A549 (cell line): Measurements from ENCODE around the gene INPP4B. TPM values are rescaled to one million over a fixed set of nuclear protein-coding genes. Genes with fewer than 3 reads are reported as not detected.

Source experiments
- ATAC-seq, 2 experiments: fragments of 200-7000 bp in 1 of 2; fragments of >200 bp in 1 of 2; cut with Nextera tagmentation in 1 of 2; cut with Tn5 transposase in 1 of 2; 3 replicates each; pipeline versions ENCODE4 v1.8.0 to v1.9.1; 2018 to 2020; ENCODE audit warnings: mild to moderate bottlenecking in 1 of 2, moderate library complexity in 1 of 2
- CTCF ChIA-PET: fragments of 300-600 bp; sonication (Branson Sonifier 250); formaldehyde crosslinking; extraction: SDS; loops from one replicate; lab custom pipeline; 2021; ENCODE audit warnings: antibody characterized with exemption, inconsistent platforms; lab: Yijun Ruan, JAX
- POLR2A ChIA-PET: fragments of 350-600 bp; formaldehyde crosslinking; extraction: SDS; loops from one replicate; lab custom pipeline; 2021; ENCODE audit warnings: antibody characterized with exemption, inconsistent platforms; lab: Yijun Ruan, JAX
- DNase-seq, 2 experiments: peaks; one replicate each; pipeline versions ENCODE4 v3.0.0 to v3.0.0-alpha.2; 2011 to 2016; ENCODE audit warnings: low read depth in 1 of 2, low spot score in 1 of 2
- FAIRE-seq: peaks from 2 replicates; lab custom pipeline; 2011; peaks lifted over from hg19 to GRCh38; lab: Jason Lieb, UNC
- H3K27ac ChIP-seq, 2 experiments: fragments of >200 bp; sonication (Bioruptor Twin); formaldehyde crosslinking; 3 replicates each; pipeline ENCODE4 v1.5.1; 2016 to 2017
- H3K4me1 ChIP-seq: fragments of >200 bp; sonication (Bioruptor Twin); formaldehyde crosslinking; 3 replicates; pipeline ENCODE4 v1.6.1; 2016
- H3K4me2 ChIP-seq: fragments of >200 bp; sonication (Bioruptor Twin); formaldehyde crosslinking; 3 replicates; pipeline ENCODE4 v1.6.1; 2016
- H3K4me3 ChIP-seq: fragments of >200 bp; sonication (Bioruptor Twin); formaldehyde crosslinking; 3 replicates; pipeline ENCODE4 v1.5.1; 2016
- H3K9me3 ChIP-seq: fragments of >200 bp; sonication (Bioruptor Twin); formaldehyde crosslinking; 3 replicates; pipeline ENCODE4 v1.6.1; 2016
- BHLHE40 ChIP-seq: IDR thresholded peaks from 2 replicates; pipeline ENCODE4 v1.6.1; 2012; ENCODE audit warnings: low read depth, low read length, inconsistent platforms
- CHD2 ChIP-seq: fragments of 150-350 bp; IDR thresholded peaks from 2 replicates; pipeline ENCODE4 v1.6.1; 2014; ENCODE audit warnings: low read length; ENCODE audit not compliant: partially characterized antibody
- EHF ChIP-seq: fragments of 250-450 bp; sonication (Bioruptor Pico); IDR thresholded peaks from 2 replicates; pipeline ENCODE4 v1.5.0; 2020; ENCODE audit warnings: mild to moderate bottlenecking
- EP300 ChIP-seq, 2 experiments: fragments of >200 bp; sonication (Bioruptor Twin); formaldehyde crosslinking; IDR thresholded peaks; 2 replicates in 1 of 2; 3 replicates in 1 of 2; pipeline ENCODE4 v1.6.1; 2016 to 2017
- ESRRA ChIP-seq: fragments of 150-350 bp; IDR thresholded peaks from 2 replicates; pipeline ENCODE4 v1.6.1; 2014; ENCODE audit warnings: mild to moderate bottlenecking, low read length, borderline replicate concordance
- FOXS1 ChIP-seq: fragments of 250-450 bp; sonication (Bioruptor Pico); IDR thresholded peaks from 2 replicates; pipeline ENCODE4 v1.5.0; 2020; ENCODE audit warnings: mild to moderate bottlenecking, moderate library complexity
- HDAC2 ChIP-seq: fragments of 200-600 bp; sonication (generic); IDR thresholded peaks from 2 replicates; pipeline ENCODE4 v1.6.1; 2016
- HOXB5 ChIP-seq: fragments of 250-450 bp; sonication (Bioruptor Pico); IDR thresholded peaks from 2 replicates; pipeline ENCODE4 v1.5.0; 2020; ENCODE audit warnings: mild to moderate bottlenecking, moderate library complexity
- JUNB ChIP-seq: fragments of >200 bp; sonication (Bioruptor Twin); formaldehyde crosslinking; IDR thresholded peaks from 2 replicates; pipeline ENCODE4 v1.6.1; 2016
- MAFK ChIP-seq: fragments of 450-650 bp; IDR thresholded peaks from 2 replicates; pipeline ENCODE4 v1.6.1; 2014; ENCODE audit not compliant: partially characterized antibody
- MAZ ChIP-seq: fragments of 150-350 bp; IDR thresholded peaks from 2 replicates; pipeline ENCODE4 v1.6.1; 2014; ENCODE audit warnings: antibody characterized with exemption, low read depth, low read length, borderline replicate concordance
- NR3C1 ChIP-seq: fragments of >200 bp; sonication (Bioruptor Twin); formaldehyde crosslinking; IDR thresholded peaks from 3 replicates; pipeline ENCODE4 v1.6.1; 2017
- PHF8 ChIP-seq: fragments of 200-600 bp; sonication (generic); IDR thresholded peaks from 2 replicates; pipeline ENCODE4 v1.6.1; 2016; ENCODE audit warnings: low read depth, mild to moderate bottlenecking, antibody characterized with exemption, moderate library complexity, borderline replicate concordance
- POLR2AphosphoS2 ChIP-seq: conservative IDR thresholded peaks from 2 replicates; pipeline ENCODE4 v1.6.1; 2012; ENCODE audit warnings: low read length, improper control_type of control experiment, inconsistent platforms
- RCOR1 ChIP-seq: fragments of 150-350 bp; IDR thresholded peaks from 2 replicates; pipeline ENCODE4 v1.6.1; 2014; ENCODE audit warnings: antibody characterized with exemption, low read length, low read depth
- RNF2 ChIP-seq: fragments of 200-600 bp; sonication (generic); IDR thresholded peaks from 2 replicates; pipeline ENCODE4 v1.6.1; 2016; ENCODE audit warnings: low read depth, mild to moderate bottlenecking, antibody characterized with exemption, moderate library complexity, borderline replicate concordance
- SMC3 ChIP-seq: fragments of >200 bp; sonication (Bioruptor Twin); formaldehyde crosslinking; IDR thresholded peaks from 3 replicates; pipeline ENCODE4 v1.6.1; 2018; ENCODE audit warnings: inconsistent platforms
- TP53 ChIP-seq: fragments of 250-450 bp; sonication (Bioruptor Pico); IDR thresholded peaks from 2 replicates; pipeline ENCODE4 v1.5.0; 2021; ENCODE audit warnings: mild to moderate bottlenecking, moderate library complexity
- ZC3H11A ChIP-seq: fragments of 450-650 bp; IDR thresholded peaks from 2 replicates; pipeline ENCODE4 v1.6.1; 2014; ENCODE audit warnings: antibody characterized with exemption, mild to moderate bottlenecking
- ZNF302 ChIP-seq: fragments of 250-450 bp; sonication (Bioruptor Pico); IDR thresholded peaks from 2 replicates; pipeline ENCODE4 v1.9.0; 2021; ENCODE audit warnings: inconsistent platforms, mild to moderate bottlenecking, moderate library complexity
- WGBS: methylation state at CpG from one replicate; pipeline ENCODE4 v1.1.6; 2017; ENCODE audit errors: missing lambda C conversion rate; 5-methylcytosine and 5-hydroxymethylcytosine counted together
- polyA plus RNA-seq, 4 experiments: library from polyadenylated mRNA; depleted of rRNA in 3 of 4; stranded (reverse); fragments of >200 nt; fragmentation: RNase III in 1 of 4; extraction: RNeasy Plus Mini Kit Qiagen cat#74134 plus additional on column Dnase treatment in 1 of 4; gene quantifications; 2 replicates in 3 of 4; 3 replicates in 1 of 4; pipeline ENCODE4 v1.2.3, GENCODE V29; 2011 to 2017
- TF ChIP-seq, protein P1 (sequence below): fragments of 200-600 bp; sonication (generic); IDR thresholded peaks from 2 replicates; pipeline ENCODE4 v1.6.1; 2016; ENCODE audit warnings: antibody characterized with exemption, mild to moderate bottlenecking, moderate library complexity
- TF ChIP-seq, protein P2 (sequence below): IDR thresholded peaks from 2 replicates; pipeline ENCODE4 v1.6.1; 2012
- TF ChIP-seq, protein P3 (sequence below): fragments of 150-350 bp; IDR thresholded peaks from 2 replicates; pipeline ENCODE4 v1.6.1; 2014; ENCODE audit warnings: low read depth, mild to moderate bottlenecking, low read length
- TF ChIP-seq, protein P4 (sequence below): fragments of >200 bp; sonication (Bioruptor Twin); formaldehyde crosslinking; IDR thresholded peaks from 3 replicates; pipeline ENCODE4 v1.5.1; 2016
- TF ChIP-seq, protein P5 (sequence below): fragments of >200 bp; sonication (Bioruptor Twin); formaldehyde crosslinking; IDR thresholded peaks from 2 replicates; pipeline ENCODE4 v1.6.1; 2016

The INPP4B gene
- polyA plus RNA-seq, 2 of the 4 experiments (the other 2 are of a cell fraction) = 7.2 to 14.9 TPM

DNA sequence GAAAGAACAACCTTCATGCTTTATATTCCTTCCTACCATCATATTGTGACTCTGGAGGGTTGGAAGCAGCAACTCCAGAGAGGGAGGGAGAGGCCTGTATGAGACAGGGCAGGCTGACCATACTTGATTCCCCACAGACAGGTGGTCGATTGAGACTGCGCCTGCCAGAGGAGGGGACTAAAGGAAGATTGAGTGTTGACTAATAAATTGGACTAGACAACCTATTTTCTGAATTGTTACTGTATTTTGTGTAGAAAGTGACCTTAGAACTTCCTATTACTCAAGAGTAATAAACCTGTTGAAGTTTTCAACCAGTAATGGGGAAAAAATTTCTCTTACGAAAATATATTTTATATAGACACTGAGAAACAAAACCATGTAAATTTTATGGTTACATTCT, 301.5 kb downstream of the INPP4B start:
- H3K4me1 ChIP-seq = peaks cover 26% of the 10 kb centered on the region
- TF ChIP-seq, protein P1, sequence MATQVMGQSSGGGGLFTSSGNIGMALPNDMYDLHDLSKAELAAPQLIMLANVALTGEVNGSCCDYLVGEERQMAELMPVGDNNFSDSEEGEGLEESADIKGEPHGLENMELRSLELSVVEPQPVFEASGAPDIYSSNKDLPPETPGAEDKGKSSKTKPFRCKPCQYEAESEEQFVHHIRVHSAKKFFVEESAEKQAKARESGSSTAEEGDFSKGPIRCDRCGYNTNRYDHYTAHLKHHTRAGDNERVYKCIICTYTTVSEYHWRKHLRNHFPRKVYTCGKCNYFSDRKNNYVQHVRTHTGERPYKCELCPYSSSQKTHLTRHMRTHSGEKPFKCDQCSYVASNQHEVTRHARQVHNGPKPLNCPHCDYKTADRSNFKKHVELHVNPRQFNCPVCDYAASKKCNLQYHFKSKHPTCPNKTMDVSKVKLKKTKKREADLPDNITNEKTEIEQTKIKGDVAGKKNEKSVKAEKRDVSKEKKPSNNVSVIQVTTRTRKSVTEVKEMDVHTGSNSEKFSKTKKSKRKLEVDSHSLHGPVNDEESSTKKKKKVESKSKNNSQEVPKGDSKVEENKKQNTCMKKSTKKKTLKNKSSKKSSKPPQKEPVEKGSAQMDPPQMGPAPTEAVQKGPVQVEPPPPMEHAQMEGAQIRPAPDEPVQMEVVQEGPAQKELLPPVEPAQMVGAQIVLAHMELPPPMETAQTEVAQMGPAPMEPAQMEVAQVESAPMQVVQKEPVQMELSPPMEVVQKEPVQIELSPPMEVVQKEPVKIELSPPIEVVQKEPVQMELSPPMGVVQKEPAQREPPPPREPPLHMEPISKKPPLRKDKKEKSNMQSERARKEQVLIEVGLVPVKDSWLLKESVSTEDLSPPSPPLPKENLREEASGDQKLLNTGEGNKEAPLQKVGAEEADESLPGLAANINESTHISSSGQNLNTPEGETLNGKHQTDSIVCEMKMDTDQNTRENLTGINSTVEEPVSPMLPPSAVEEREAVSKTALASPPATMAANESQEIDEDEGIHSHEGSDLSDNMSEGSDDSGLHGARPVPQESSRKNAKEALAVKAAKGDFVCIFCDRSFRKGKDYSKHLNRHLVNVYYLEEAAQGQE = no peak
- TF ChIP-seq, protein P2, sequence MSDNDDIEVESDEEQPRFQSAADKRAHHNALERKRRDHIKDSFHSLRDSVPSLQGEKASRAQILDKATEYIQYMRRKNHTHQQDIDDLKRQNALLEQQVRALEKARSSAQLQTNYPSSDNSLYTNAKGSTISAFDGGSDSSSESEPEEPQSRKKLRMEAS = no peak
- TF ChIP-seq RCOR1 (no peak), CHD2 (no peak), ZC3H11A (no peak), RNF2 (no peak), NR3C1 (no peak), MAZ (no peak), BHLHE40 (no peak)
- no peak for DNase-seq
- no peak for FAIRE-seq
- ATAC-seq = no peak
- no peak overlapping the region for H3K4me2 ChIP-seq
- WGBS = 81% methylated on average over 3 of the region's 3 CpGs
- peak overlapping the region in 1 of 2 experiments; percentile 57; a peak in 1 of 6 replicates for H3K27ac ChIP-seq
- CTCF ChIA-PET = no interaction called here
- H3K9me3 ChIP-seq = no peaks in the 10 kb centered on the region
- H3K4me3 ChIP-seq = no peak overlapping the region
- POLR2A ChIA-PET = no interaction called here

DNA sequence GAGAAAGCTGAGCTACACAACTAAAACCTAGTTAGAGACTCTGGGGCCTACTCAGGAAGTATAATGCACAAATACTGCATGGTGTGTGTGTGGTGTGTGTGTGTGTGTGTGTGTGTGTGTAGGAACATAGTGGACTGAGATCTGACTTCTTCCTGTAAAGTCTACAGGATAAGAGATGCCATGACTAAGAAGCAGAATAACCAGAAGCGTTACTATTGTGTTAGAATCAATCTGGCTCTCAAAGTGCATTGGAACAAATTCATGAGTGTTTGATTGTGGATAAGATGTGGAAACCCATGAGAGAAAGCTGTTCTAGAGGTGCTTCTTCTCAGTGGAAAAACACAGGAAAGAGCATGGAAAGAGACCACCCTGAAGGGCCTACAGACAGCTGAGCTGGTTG, 302.1 kb downstream of the INPP4B start:
- Histone ChIP-seq H3K4me3 (no peak overlapping the region), H3K4me2 (no peak overlapping the region), H3K27ac (peak overlapping the region in 1 of 2 experiments; percentile 57; a peak in 2 of 6 replicates)
- ChIA-PET POLR2A (no interaction called here), CTCF (no interaction called here)
- no peak for DNase-seq
- no peak for TF ChIP-seq HDAC2
- TF ChIP-seq, protein P3, sequence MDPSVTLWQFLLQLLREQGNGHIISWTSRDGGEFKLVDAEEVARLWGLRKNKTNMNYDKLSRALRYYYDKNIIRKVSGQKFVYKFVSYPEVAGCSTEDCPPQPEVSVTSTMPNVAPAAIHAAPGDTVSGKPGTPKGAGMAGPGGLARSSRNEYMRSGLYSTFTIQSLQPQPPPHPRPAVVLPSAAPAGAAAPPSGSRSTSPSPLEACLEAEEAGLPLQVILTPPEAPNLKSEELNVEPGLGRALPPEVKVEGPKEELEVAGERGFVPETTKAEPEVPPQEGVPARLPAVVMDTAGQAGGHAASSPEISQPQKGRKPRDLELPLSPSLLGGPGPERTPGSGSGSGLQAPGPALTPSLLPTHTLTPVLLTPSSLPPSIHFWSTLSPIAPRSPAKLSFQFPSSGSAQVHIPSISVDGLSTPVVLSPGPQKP = no peak
- no peak for TF ChIP-seq JUNB
- no peak for TF ChIP-seq MAZ
- no peak for TF ChIP-seq SMC3
- TF ChIP-seq CHD2 = no peak
- TF ChIP-seq MAFK = no peak
- TF ChIP-seq EP300 (IDR thresholded peaks at IDR 0.05) = no peak
- no peak for TF ChIP-seq TP53 (CRISPR knock-in tag)
- TF ChIP-seq POLR2AphosphoS2 = no peak
- no peak for TF ChIP-seq ZNF302 (CRISPR knock-in tag)
- TF ChIP-seq, protein P4, sequence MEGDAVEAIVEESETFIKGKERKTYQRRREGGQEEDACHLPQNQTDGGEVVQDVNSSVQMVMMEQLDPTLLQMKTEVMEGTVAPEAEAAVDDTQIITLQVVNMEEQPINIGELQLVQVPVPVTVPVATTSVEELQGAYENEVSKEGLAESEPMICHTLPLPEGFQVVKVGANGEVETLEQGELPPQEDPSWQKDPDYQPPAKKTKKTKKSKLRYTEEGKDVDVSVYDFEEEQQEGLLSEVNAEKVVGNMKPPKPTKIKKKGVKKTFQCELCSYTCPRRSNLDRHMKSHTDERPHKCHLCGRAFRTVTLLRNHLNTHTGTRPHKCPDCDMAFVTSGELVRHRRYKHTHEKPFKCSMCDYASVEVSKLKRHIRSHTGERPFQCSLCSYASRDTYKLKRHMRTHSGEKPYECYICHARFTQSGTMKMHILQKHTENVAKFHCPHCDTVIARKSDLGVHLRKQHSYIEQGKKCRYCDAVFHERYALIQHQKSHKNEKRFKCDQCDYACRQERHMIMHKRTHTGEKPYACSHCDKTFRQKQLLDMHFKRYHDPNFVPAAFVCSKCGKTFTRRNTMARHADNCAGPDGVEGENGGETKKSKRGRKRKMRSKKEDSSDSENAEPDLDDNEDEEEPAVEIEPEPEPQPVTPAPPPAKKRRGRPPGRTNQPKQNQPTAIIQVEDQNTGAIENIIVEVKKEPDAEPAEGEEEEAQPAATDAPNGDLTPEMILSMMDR = no peak
- TF ChIP-seq RCOR1 = no peak
- TF ChIP-seq, all 56 proteins: peak for 0
- Histone ChIP-seq H3K4me1 (peaks cover 21% of the 10 kb centered on the region), H3K9me3 (no peaks in the 10 kb centered on the region)
- ATAC-seq (no peak), FAIRE-seq (no peak)
- 81% methylated on average over 1 of the region's 1 CpG for WGBS

DNA sequence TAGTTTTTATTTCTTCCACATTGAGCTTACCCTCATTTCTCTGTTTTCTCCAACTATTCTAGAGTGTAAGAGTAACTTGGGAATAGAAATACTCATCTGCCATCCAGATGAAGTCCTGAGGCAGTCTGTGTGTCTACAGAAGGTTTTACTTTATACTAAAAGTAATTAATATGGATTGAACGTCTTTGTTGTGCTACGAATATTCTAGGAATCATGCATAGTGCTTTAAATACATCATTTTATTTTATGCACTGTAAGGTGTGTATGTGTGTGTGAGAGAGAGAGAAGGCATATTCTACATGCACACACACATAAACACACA, 305.7 kb downstream of the INPP4B start:
- no peak for TF ChIP-seq HOXB5 (CRISPR knock-in tag)
- no peak for TF ChIP-seq FOXS1 (CRISPR knock-in tag)
- TF ChIP-seq RNF2 = no peak
- TF ChIP-seq ESRRA = no peak
- TF ChIP-seq ZC3H11A = no peak
- TF ChIP-seq, protein P5, sequence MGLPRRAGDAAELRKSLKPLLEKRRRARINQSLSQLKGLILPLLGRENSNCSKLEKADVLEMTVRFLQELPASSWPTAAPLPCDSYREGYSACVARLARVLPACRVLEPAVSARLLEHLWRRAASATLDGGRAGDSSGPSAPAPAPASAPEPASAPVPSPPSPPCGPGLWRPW = no peak
- TF ChIP-seq PHF8 = no peak
- no peak for TF ChIP-seq EHF
- TF ChIP-seq TP53 (CRISPR knock-in tag) = no peak
- Histone ChIP-seq H3K4me3 (no peak overlapping the region), H3K4me1 (peaks cover 18% of the 10 kb centered on the region), H3K4me2 (no peak overlapping the region), H3K27ac (no peak overlapping the region), H3K9me3 (no peaks in the 10 kb centered on the region)
- CTCF ChIA-PET = interaction anchor here (1.0 kb wide), 1 partner anchor 16 kb away, joined by 3 read pairs; no protein-coding TSS in a partner anchor
- 71% methylated on average over 2 of the region's 2 CpGs for WGBS
- no peak for ATAC-seq
- POLR2A ChIA-PET = no interaction called here
- no peak for FAIRE-seq
- DNase-seq = no peak
